ENCODE data around the gene FAM222A. TPM values are rescaled to one million over a fixed set of nuclear protein-coding genes. Genes with fewer than 3 reads are reported as not detected.

Gene FAM222A
- total RNA-seq, 1 experiment from 2014 or later: 0.24 TPM

- no peak for DNase-seq (ENCODE audit: low read depth)
These were observed 84.5 kb downstream of the FAM222A start for GRCh38 chr12:109797905-109798669.

GRCh38 chr12:109798691-109799090, 85.1 kb downstream of the FAM222A start:
- no peak for DNase-seq (ENCODE audit: low read depth)

- DNase-seq (ENCODE audit: low read depth): no peak
These were observed 86.9 kb downstream of the FAM222A start for GRCh38 chr12:109800536-109800935.

- DNase-seq (ENCODE audit: low read depth): no peak
These were observed 89.2 kb downstream of the FAM222A start for GRCh38 chr12:109802828-109803227.

- no peak for DNase-seq (ENCODE audit: low read depth)
These were observed 90.1 kb downstream of the FAM222A start for GRCh38 chr12:109803678-109804077.

- DNase-seq (ENCODE audit: low read depth): peak; percentile 37
These were observed 91.5 kb downstream of the FAM222A start for GRCh38 chr12:109804820-109805761.

GRCh38 chr12:109807954-109808643, 94.5 kb downstream of the FAM222A start:
- DNase-seq (ENCODE audit: low read depth): no peak

GRCh38 chr12:109808876-109809646, 95.4 kb downstream of the FAM222A start:
- no peak for DNase-seq (ENCODE audit: low read depth)

GRCh38 chr12:109810954-109811623, 97.5 kb downstream of the FAM222A start:
- no peak for DNase-seq (ENCODE audit: low read depth)

- no peak for DNase-seq (ENCODE audit: low read depth)
These were observed 98.0 kb downstream of the FAM222A start for GRCh38 chr12:109811624-109811995.

GRCh38 chr12:109813810-109814416, 100.3 kb downstream of the FAM222A start:
- DNase-seq (ENCODE audit: low read depth): no peak

GRCh38 chr12:109814600-109815150, 101.0 kb downstream of the FAM222A start:
- DNase-seq (ENCODE audit: low read depth): no peak

GRCh38 chr12:109815225-109815624, 101.6 kb downstream of the FAM222A start:
- no peak for DNase-seq (ENCODE audit: low read depth)

- DNase-seq (ENCODE audit: low read depth): no peak
These were observed 102.4 kb downstream of the FAM222A start for GRCh38 chr12:109815757-109816617.

GRCh38 chr12:109816870-109817269, 103.2 kb downstream of the FAM222A start:
- no peak for DNase-seq (ENCODE audit: low read depth)

GRCh38 chr12:109817627-109818231, 104.1 kb downstream of the FAM222A start:
- DNase-seq (ENCODE audit: low read depth): no peak

GRCh38 chr12:109818253-109818652, 104.6 kb downstream of the FAM222A start:
- no peak for DNase-seq (ENCODE audit: low read depth)

- peak; percentile 78 for DNase-seq (ENCODE audit: low read depth)
These were observed 105.4 kb downstream of the FAM222A start for GRCh38 chr12:109818905-109819500.
